WTC11 (cell line): ENCODE results near the gene DENND4B. TPM values are rescaled to one million over a fixed set of nuclear protein-coding genes. Genes with fewer than 3 reads are reported as not detected.

Source experiments
- ATAC-seq: fragments of 200-7000 bp; cut with Tn5 transposase; 2 replicates; pipeline ENCODE4 v1.10.0; 2021; ENCODE audit warnings: mild to moderate bottlenecking, moderate library complexity
- CTCF ChIA-PET: fragments of 300-600 bp; sonication (Branson Sonifier 250); formaldehyde crosslinking; loops from one replicate; lab custom pipeline; 2021; ENCODE audit warnings: antibody characterized with exemption; lab: Charles Lee
- POLR2A ChIA-PET: fragments of 350-600 bp; sonication (Branson Sonifier 250); formaldehyde crosslinking; loops from one replicate; lab custom pipeline; 2021; ENCODE audit warnings: antibody characterized with exemption; lab: Charles Lee
- DNase-seq: peaks from one replicate; pipeline ENCODE4 v3.0.0; 2021; ENCODE audit warnings: low spot score
- H3K27ac Mint-ChIP-seq: 2 replicates; pipeline ENCODE4 v1.8.0; 2021; ENCODE audit warnings: mixed read lengths
- H3K27me3 Mint-ChIP-seq: 2 replicates; pipeline ENCODE4 v1.8.0; 2021; ENCODE audit warnings: low read depth, mild to moderate bottlenecking, moderate library complexity, mixed read lengths
- H3K36me3 Mint-ChIP-seq: 2 replicates; pipeline ENCODE4 v1.8.0; 2021; ENCODE audit warnings: mixed read lengths
- H3K4me1 Mint-ChIP-seq: 2 replicates; pipeline ENCODE4 v1.8.0; 2022; ENCODE audit warnings: mixed read lengths
- H3K4me3 Mint-ChIP-seq: 2 replicates; pipeline ENCODE4 v1.8.0; 2021; ENCODE audit warnings: mild to moderate bottlenecking, moderate library complexity, mixed read lengths
- H3K9me3 Mint-ChIP-seq: 2 replicates; pipeline ENCODE4 v1.8.0; 2021; ENCODE audit warnings: mixed read lengths
- ATF1 ChIP-seq: sonication (generic); formaldehyde crosslinking; IDR thresholded peaks from 2 replicates; pipeline ENCODE4 v1.8.1; 2023; ENCODE audit warnings: mild to moderate bottlenecking, moderate library complexity, missing genetic modification reagents
- ATF6 ChIP-seq: sonication (generic); formaldehyde crosslinking; IDR thresholded peaks from 2 replicates; pipeline ENCODE4 v1.8.1; 2023; ENCODE audit warnings: mild to moderate bottlenecking, missing genetic modification reagents
- CTCF ChIP-seq: fragments of 200-600 bp; IDR thresholded peaks from 2 replicates; pipeline ENCODE4 v1.8.0; 2022; ENCODE audit warnings: antibody characterized with exemption
- E2F4 ChIP-seq: sonication (generic); formaldehyde crosslinking; IDR thresholded peaks from 2 replicates; pipeline ENCODE4 v1.8.1; 2022; ENCODE audit warnings: low read depth, mild to moderate bottlenecking, moderate library complexity, missing genetic modification reagents, borderline replicate concordance
- ETV6 ChIP-seq: sonication (generic); formaldehyde crosslinking; IDR thresholded peaks from 2 replicates; pipeline ENCODE4 v1.8.1; 2022; ENCODE audit warnings: mild to moderate bottlenecking, missing genetic modification reagents
- FOXJ3 ChIP-seq: sonication (generic); formaldehyde crosslinking; IDR thresholded peaks from 2 replicates; pipeline ENCODE4 v1.9.0; 2021; ENCODE audit warnings: missing genetic modification reagents, mild to moderate bottlenecking, borderline replicate concordance
- FOXK1 ChIP-seq: sonication (generic); formaldehyde crosslinking; IDR thresholded peaks from 2 replicates; pipeline ENCODE4 v1.8.0; 2022; ENCODE audit warnings: mild to moderate bottlenecking, moderate library complexity, missing genetic modification reagents
- JUN ChIP-seq: sonication (generic); formaldehyde crosslinking; IDR thresholded peaks from 2 replicates; pipeline ENCODE4 v1.8.0; 2023; ENCODE audit warnings: mild to moderate bottlenecking, missing genetic modification reagents
- KAT7 ChIP-seq: sonication (generic); formaldehyde crosslinking; IDR thresholded peaks from 2 replicates; pipeline ENCODE4 v1.8.1; 2023; ENCODE audit warnings: missing genetic modification reagents, mild to moderate bottlenecking, borderline replicate concordance
- NFE2L1 ChIP-seq: sonication (generic); formaldehyde crosslinking; IDR thresholded peaks from 2 replicates; pipeline ENCODE4 v1.8.1; 2023; ENCODE audit warnings: missing genetic modification reagents
- NR1H2 ChIP-seq: sonication (generic); formaldehyde crosslinking; IDR thresholded peaks from 2 replicates; pipeline ENCODE4 v1.9.0; 2021; ENCODE audit warnings: mild to moderate bottlenecking, moderate library complexity, missing genetic modification reagents
- SMAD3 ChIP-seq: sonication (generic); formaldehyde crosslinking; IDR thresholded peaks from 2 replicates; pipeline ENCODE4 v1.8.0; 2022; ENCODE audit warnings: missing genetic modification reagents, mild to moderate bottlenecking, borderline replicate concordance
- SMAD4 ChIP-seq: sonication (generic); formaldehyde crosslinking; IDR thresholded peaks from 2 replicates; pipeline ENCODE4 v1.8.0; 2022; ENCODE audit warnings: mild to moderate bottlenecking, missing genetic modification reagents
- USF2 ChIP-seq: sonication (generic); formaldehyde crosslinking; IDR thresholded peaks from 2 replicates; pipeline ENCODE4 v1.8.1; 2023; ENCODE audit warnings: mild to moderate bottlenecking, missing genetic modification reagents, moderate library complexity
- ZBTB21 ChIP-seq: sonication (generic); formaldehyde crosslinking; IDR thresholded peaks from 2 replicates; pipeline ENCODE4 v1.8.1; 2023; ENCODE audit warnings: mild to moderate bottlenecking, missing genetic modification reagents, borderline replicate concordance
- ZMAT4 ChIP-seq: fragments of 250-450 bp; sonication (Bioruptor Pico); IDR thresholded peaks from 2 replicates; pipeline ENCODE4 v1.9.0; 2021; ENCODE audit warnings: mild to moderate bottlenecking
- ZNF138 ChIP-seq: sonication (generic); formaldehyde crosslinking; conservative IDR thresholded peaks from 2 replicates; pipeline ENCODE4 v1.8.1; 2022; ENCODE audit warnings: mild to moderate bottlenecking, moderate library complexity, missing genetic modification reagents
- ZNF396 ChIP-seq: fragments of 250-450 bp; sonication (Bioruptor Pico); IDR thresholded peaks from 2 replicates; pipeline ENCODE4 v1.8.0; 2021; ENCODE audit warnings: mild to moderate bottlenecking, moderate library complexity, borderline replicate concordance
- total RNA-seq: library from RNA; stranded (reverse); gene quantifications from 3 replicates; pipeline ENCODE4 v1.2.3, GENCODE V29; 2021

DENND4B gene
- total RNA-seq, 1 experiment from 2014 or later: 93.1 TPM

- no peak for TF ChIP-seq ZBTB21
These were observed 510 bp downstream of the DENND4B start (continued) for GRCh38 chr1:153945795-153946621.

GRCh38 chr1:153945131-153945794 lies 1.3 kb downstream of the DENND4B start:
- CTCF ChIA-PET: interaction anchor here (1.0 to 2.8 kb wide), 6 partner anchors 10 to 311 kb away, joined by 3 to 27 read pairs (median 15); partner anchors contain the start of genes CHTOP, JTB and SLC39A1
- DNase-seq (no peak), ATAC-seq (no peak)
- H3K36me3 Mint-ChIP-seq: peaks cover 21% of the 10 kb centered on the region
- TF ChIP-seq ATF1 (CRISPR knock-in tag): no peak
- TF ChIP-seq NFE2L1 (CRISPR knock-in tag): 0 out of 2 replicates have a peak, but pooled peaks have one; percentile 8
- TF ChIP-seq, all 79 proteins: peak for 1
- Mint-ChIP-seq H3K9me3 (no peaks in the 10 kb centered on the region), H3K27ac (no peak overlapping the region), H3K27me3 (no peaks in the 10 kb centered on the region), H3K4me3 (peak overlapping the region; percentile 81), H3K4me1 (peaks cover 13% of the 10 kb centered on the region)
- POLR2A ChIA-PET: interaction anchor here (0.5 to 2.3 kb wide), 6 partner anchors 10 to 41 kb away, joined by 3 to 21 read pairs (median 4); partner anchors contain the start of genes CREB3L4, RAB13 and SLC39A1

- Mint-ChIP-seq H3K4me1 (peaks cover 13% of the 10 kb centered on the region), H3K9me3 (no peaks in the 10 kb centered on the region), H3K4me3 (peak overlapping the region; percentile 81; the same call in 1 of the 2 replicates), H3K27me3 (no peaks in the 10 kb centered on the region), H3K27ac (peak overlapping the region; percentile 41; the same call in 1 of the 2 replicates), H3K36me3 (peaks cover 21% of the 10 kb centered on the region)
- POLR2A ChIA-PET: interaction anchor here (1.3 kb wide), 1 partner anchor 19 kb away, joined by 4 read pairs; the partner anchor contains the start of gene SLC39A1
- no peak for ATAC-seq
- no peak for DNase-seq
- TF ChIP-seq ETV6 (CRISPR knock-in tag) (no peak), ZNF396 (CRISPR knock-in tag) (no peak), FOXJ3 (CRISPR knock-in tag) (no peak), FOXK1 (CRISPR knock-in tag) (no peak), USF2 (CRISPR knock-in tag) (no peak), SMAD4 (CRISPR knock-in tag) (no peak), KAT7 (CRISPR knock-in tag) (no peak), E2F4 (CRISPR knock-in tag) (no peak), ZMAT4 (no peak), JUN (CRISPR knock-in tag) (no peak)
- CTCF ChIA-PET: interaction anchor here (1.0 to 2.8 kb wide), 4 partner anchors 15 to 147 kb away, joined by 4 to 20 read pairs (median 4); no protein-coding TSS in a partner anchor
These were observed 1.7 kb downstream of the DENND4B start for GRCh38 chr1:153944827-153945117.

GRCh38 chr1:153944005-153944826 lies 2.3 kb downstream of the DENND4B start:
- Mint-ChIP-seq H3K27ac (peak overlapping the region; percentile 41; the same call in 1 of the 2 replicates), H3K4me1 (peaks cover 13% of the 10 kb centered on the region), H3K27me3 (no peaks in the 10 kb centered on the region), H3K36me3 (peaks cover 26% of the 10 kb centered on the region), H3K4me3 (peak overlapping the region; percentile 81), H3K9me3 (no peaks in the 10 kb centered on the region)
- POLR2A ChIA-PET: interaction anchor here (1.3 kb wide), 1 partner anchor 19 kb away, joined by 4 read pairs; the partner anchor contains the start of gene SLC39A1
- CTCF ChIA-PET: interaction anchor here (0.7 to 2.8 kb wide), 7 partner anchors 12 to 147 kb away, joined by 3 to 20 read pairs (median 4); no protein-coding TSS in a partner anchor
- DNase-seq (no peak), ATAC-seq (no peak)
- no peak for TF ChIP-seq SMAD3
- TF ChIP-seq KAT7 (CRISPR knock-in tag): no peak
- TF ChIP-seq NR1H2 (CRISPR knock-in tag): no peak
- no peak for TF ChIP-seq CTCF
- no peak for TF ChIP-seq ATF6
- no peak for TF ChIP-seq ZMAT4
- TF ChIP-seq ZNF138 (CRISPR knock-in tag): no peak
